K562 (cell line): Measurements from ENCODE around the gene DDAH2. TPM values are rescaled to one million over a fixed set of nuclear protein-coding genes. Genes with fewer than 3 reads are reported as not detected.

ENCODE experiments used
- ARID3A ChIP-seq: IDR thresholded peaks from 2 replicates; pipeline ENCODE4 v1.6.1; 2012; ENCODE audit warnings: low read depth, low read length, improper control_type of control experiment, borderline replicate concordance
- ATF3 ChIP-seq, 2 experiments: fragments of 450-650 bp in 1 of 2; sonication (generic) in 1 of 2; formaldehyde crosslinking in 1 of 2; IDR thresholded peaks in 1 of 2; conservative IDR thresholded peaks in 1 of 2; 2 replicates each; pipeline versions ENCODE4 v1.6.1 to v1.8.1; 2016 to 2023; ENCODE audit warnings: mild to moderate bottlenecking in 2 of 2, moderate library complexity in 2 of 2, inconsistent platforms in 1 of 2, missing genetic modification reagents in 1 of 2
- ATF6 ChIP-seq: sonication (generic); formaldehyde crosslinking; IDR thresholded peaks from 2 replicates; pipeline ENCODE4 v1.4.0; 2020; ENCODE audit warnings: mild to moderate bottlenecking, missing genetic modification reagents
- CC2D1A ChIP-seq: fragments of 450-650 bp; IDR thresholded peaks from 2 replicates; pipeline ENCODE4 v1.6.1; 2017; ENCODE audit warnings: mild to moderate bottlenecking
- CREM ChIP-seq: IDR thresholded peaks from 2 replicates; pipeline ENCODE4 v1.6.1; 2014; ENCODE audit warnings: antibody characterized with exemption, low read depth
- CTBP1 ChIP-seq: fragments of 450-650 bp; IDR thresholded peaks from 2 replicates; pipeline ENCODE4 v1.6.1; 2016; ENCODE audit warnings: borderline replicate concordance
- FOXK2 ChIP-seq, 2 experiments: fragments of 450-650 bp; IDR thresholded peaks in 1 of 2; conservative IDR thresholded peaks in 1 of 2; 2 replicates each; pipeline ENCODE4 v1.6.1; 2016; ENCODE audit warnings: low read depth in 2 of 2, mild to moderate bottlenecking in 1 of 2
- HOMEZ ChIP-seq: fragments of 250-450 bp; sonication (Bioruptor Pico); IDR thresholded peaks from 2 replicates; pipeline ENCODE4 v1.4.0; 2020; ENCODE audit warnings: mild to moderate bottlenecking, moderate library complexity
- KLF13 ChIP-seq: fragments of 450-650 bp; IDR thresholded peaks from 2 replicates; pipeline ENCODE4 v1.6.1; 2016; ENCODE audit warnings: missing genetic modification characterization, low read depth, mild to moderate bottlenecking, missing compliant biosample characterization, moderate library complexity, borderline replicate concordance
- MNT ChIP-seq, 2 experiments: fragments of 450-650 bp; conservative IDR thresholded peaks; 2 replicates each; pipeline ENCODE4 v1.6.1; 2017; ENCODE audit warnings: mild to moderate bottlenecking in 2 of 2, moderate library complexity in 2 of 2
- RBM22 ChIP-seq: fragments of 200-400 bp; formaldehyde crosslinking; IDR thresholded peaks from 2 replicates; pipeline ENCODE4 v1.6.1; 2018; ENCODE audit warnings: low read length, low read depth; ENCODE audit not compliant: poor library complexity, severe bottlenecking
- SMAD3 ChIP-seq: fragments of 450-650 bp; formaldehyde crosslinking; conservative IDR thresholded peaks from 2 replicates; pipeline ENCODE4 v1.4.0; 2020; ENCODE audit warnings: mild to moderate bottlenecking
- SMARCB1 ChIP-seq: IDR thresholded peaks from 2 replicates; pipeline ENCODE4 v1.6.1; 2011; ENCODE audit warnings: improper control_type of control experiment, low read depth; ENCODE audit not compliant: insufficient read length
- SNIP1 ChIP-seq: fragments of 450-650 bp; IDR thresholded peaks from 2 replicates; pipeline ENCODE4 v1.7.1; 2017; ENCODE audit warnings: low read depth, mild to moderate bottlenecking
- SREBF1 ChIP-seq: fragments of 150-350 bp; IDR thresholded peaks from 2 replicates; pipeline ENCODE4 v1.6.1; 2014; ENCODE audit warnings: antibody characterized with exemption, low read depth, low read length, borderline replicate concordance
- TCF15 ChIP-seq: fragments of 250-450 bp; sonication (Bioruptor Pico); IDR thresholded peaks from 2 replicates; pipeline ENCODE4 v1.8.0; 2022; ENCODE audit warnings: moderate library complexity, mild to moderate bottlenecking, inconsistent platforms
- ZNF24 ChIP-seq: fragments of 450-650 bp; IDR thresholded peaks from 2 replicates; pipeline ENCODE4 v1.6.1; 2016
- ZNF445 ChIP-seq: fragments of 250-450 bp; sonication (Bioruptor Pico); IDR thresholded peaks from 2 replicates; pipeline ENCODE4 v1.4.0; 2020; ENCODE audit warnings: low read depth, mild to moderate bottlenecking, moderate library complexity
- polyA plus RNA-seq, 8 experiments: library from polyadenylated mRNA; depleted of rRNA in 4 of 8; stranded (reverse) in 5 of 8; unstranded in 3 of 8; fragments of >200 nt; fragmentation: Nextera tagmentation in 2 of 8; fragmentation: Illumina TruSeq in 1 of 8; extraction: Ambion mirVana in 2 of 8; extraction: Trizol in 1 of 8; gene quantifications; 2 replicates each; pipeline versions ENCODE4 v1.2.1 to v1.2.3, GENCODE V29; 2011 to 2014; ENCODE audit warnings: inconsistent platforms in 1 of 8, missing spikeins in 1 of 8
- total RNA-seq, 7 experiments: library from RNA; depleted of rRNA in 6 of 7; stranded (reverse); fragments of >200 nt in 6 of 7; fragmentation: Illumina TruSeq in 2 of 7; extraction: Trizol in 2 of 7; gene quantifications; 2 replicates each; pipeline versions ENCODE4 v1.2.1 to v1.2.3, GENCODE V29; 2011 to 2021; ENCODE audit warnings: low replicate concordance in 1 of 7

Gene DDAH2
- total and polyA plus RNA-seq, 9 of the 15 experiments (the other 6 are each of a cell fraction or from before 2014, with no cell fraction given) = 1.8 to 45.4 (median 21.4) TPM

GRCh38 chr6:31769684-31770371, 40.7 kb upstream of the DDAH2 start (continued):
- TF ChIP-seq KLF13 (tag) (peak; percentile 79), CTBP1 (peak; percentile 95), RBM22 (no peak), ATF6 (CRISPR knock-in tag) (no peak), CREM (peak; percentile 70), ARID3A (no peak), SREBF1 (0 out of 2 replicates have a peak, but pooled peaks have one; percentile 80), FOXK2 (conservative IDR thresholded peaks at IDR 0.05 in 1 of 2, IDR thresholded peaks at IDR 0.05 in 1 of 2; ENCODE audit: low read depth in 2 of 2) (peak; percentile 37 to 40; a peak in 1 of 4 replicates), HOMEZ (CRISPR knock-in tag) (no peak), SNIP1 (no peak), MNT (conservative IDR thresholded peaks at IDR 0.05) (no peak), SMARCB1 (peak; percentile 58), ATF3 (IDR thresholded peaks at IDR 0.05) (no peak), ATF3 (CRISPR knock-in tag; conservative IDR thresholded peaks at IDR 0.05) (peak; percentile 69; the same call in 1 of the 2 replicates), ZNF445 (CRISPR knock-in tag) (no peak), CC2D1A (peak; percentile 96), ZNF24 (peak; percentile 66; the same call in 1 of the 2 replicates), SMAD3 (CRISPR knock-in tag) (peak; percentile 60; the same call in 1 of the 2 replicates), TCF15 (0 out of 2 replicates have a peak, but pooled peaks have one; percentile 13)
